Adrenal gland (tissue), 5 donors: ENCODE measurements around the gene HOXD9.

ENCODE experiments used
- POLR2A ChIP-seq, 2 donors: fragments of 450-650 bp; IDR thresholded peaks; one replicate each; pipeline ENCODE4 v1.6.1; 2017; ENCODE audit warnings: antibody characterized with exemption in 2 of 2, mild to moderate bottlenecking in 2 of 2, moderate library complexity in 1 of 2
- TF ChIP-seq, protein P1 (sequence below), 6 experiments: fragments of 450-650 bp in 4 of 6; fragments of 200-600 bp in 2 of 6; sonication (generic) in 1 of 6; IDR thresholded peaks; 1 replicate in 5 of 6; 2 replicates in 1 of 6; pipeline versions ENCODE4 v1.5.1 to v1.8.0; 2016 to 2021; ENCODE audit warnings: antibody characterized with exemption in 6 of 6, mild to moderate bottlenecking in 2 of 6, moderate library complexity in 1 of 6
- donor health status: DM: no; HTN: no; CAD: no.

DNA sequence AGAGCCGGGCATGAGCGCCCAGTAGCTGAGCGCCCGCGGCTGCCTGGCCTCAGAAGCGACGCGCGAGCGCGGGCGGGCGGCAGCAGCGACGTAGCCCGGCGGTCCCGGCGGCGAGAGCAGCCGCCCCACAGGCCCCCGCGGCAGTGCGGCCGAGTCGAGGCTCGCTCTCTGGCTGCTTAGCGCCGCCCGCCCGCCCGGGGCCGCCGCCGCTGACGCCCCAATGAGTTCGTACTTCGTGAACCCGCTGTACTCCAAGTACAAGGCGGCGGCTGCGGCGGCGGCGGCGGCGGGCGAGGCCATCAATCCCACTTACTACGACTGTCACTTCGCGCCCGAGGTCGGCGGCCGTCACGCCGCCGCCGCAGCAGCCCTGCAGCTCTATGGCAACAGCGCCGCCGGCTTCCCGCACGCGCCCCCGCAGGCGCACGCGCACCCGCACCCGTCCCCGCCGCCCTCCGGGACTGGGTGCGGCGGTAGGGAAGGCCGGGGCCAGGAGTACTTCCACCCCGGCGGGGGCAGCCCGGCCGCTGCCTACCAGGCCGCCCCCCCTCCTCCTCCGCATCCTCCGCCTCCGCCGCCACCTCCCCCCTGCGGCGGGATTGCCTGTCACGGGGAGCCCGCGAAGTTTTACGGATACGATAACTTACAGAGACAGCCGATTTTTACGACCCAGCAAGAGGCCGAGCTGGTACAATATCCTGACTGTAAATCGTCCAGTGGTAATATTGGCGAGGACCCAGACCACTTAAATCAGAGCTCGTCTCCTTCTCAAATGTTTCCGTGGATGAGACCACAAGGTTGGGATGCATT, 7.8 kb downstream of the HOXD9 start:
- TF ChIP-seq, protein P1, sequence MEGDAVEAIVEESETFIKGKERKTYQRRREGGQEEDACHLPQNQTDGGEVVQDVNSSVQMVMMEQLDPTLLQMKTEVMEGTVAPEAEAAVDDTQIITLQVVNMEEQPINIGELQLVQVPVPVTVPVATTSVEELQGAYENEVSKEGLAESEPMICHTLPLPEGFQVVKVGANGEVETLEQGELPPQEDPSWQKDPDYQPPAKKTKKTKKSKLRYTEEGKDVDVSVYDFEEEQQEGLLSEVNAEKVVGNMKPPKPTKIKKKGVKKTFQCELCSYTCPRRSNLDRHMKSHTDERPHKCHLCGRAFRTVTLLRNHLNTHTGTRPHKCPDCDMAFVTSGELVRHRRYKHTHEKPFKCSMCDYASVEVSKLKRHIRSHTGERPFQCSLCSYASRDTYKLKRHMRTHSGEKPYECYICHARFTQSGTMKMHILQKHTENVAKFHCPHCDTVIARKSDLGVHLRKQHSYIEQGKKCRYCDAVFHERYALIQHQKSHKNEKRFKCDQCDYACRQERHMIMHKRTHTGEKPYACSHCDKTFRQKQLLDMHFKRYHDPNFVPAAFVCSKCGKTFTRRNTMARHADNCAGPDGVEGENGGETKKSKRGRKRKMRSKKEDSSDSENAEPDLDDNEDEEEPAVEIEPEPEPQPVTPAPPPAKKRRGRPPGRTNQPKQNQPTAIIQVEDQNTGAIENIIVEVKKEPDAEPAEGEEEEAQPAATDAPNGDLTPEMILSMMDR (IDR thresholded peaks at IDR 0.05) = peak in 2 of 6 experiments; percentile 3 to 16
- TF ChIP-seq POLR2A (IDR thresholded peaks at IDR 0.05) = peak; percentile 64 to 69
